NCI-H524 treated with DMSO at 0.1 percent for 48 hours (cell line): ENCODE results near the gene DNAH7.

Experiments used
- DNase-seq: peaks from one replicate; lab custom pipeline; 2025; lab: John Stamatoyannopoulos, UW

DNAH7 gene

DNA sequence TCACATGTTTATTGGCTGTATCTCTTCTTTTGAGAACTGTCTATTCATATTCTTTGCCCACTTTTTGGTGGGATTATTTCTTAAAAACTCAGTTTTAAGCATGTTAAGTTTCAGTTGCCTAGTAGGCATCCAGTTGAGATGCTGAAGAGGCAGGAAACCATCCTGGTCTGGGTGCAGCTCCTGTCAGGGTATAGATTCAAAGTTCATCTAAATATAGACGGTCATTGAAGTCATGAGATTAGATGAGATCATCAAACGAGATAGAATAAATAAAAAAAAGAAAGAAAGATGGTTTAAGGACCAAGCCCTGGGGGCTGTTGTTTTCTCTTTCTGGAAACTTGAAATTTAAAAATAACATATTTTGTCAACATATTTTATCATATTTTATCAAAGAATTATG lies 9.2 kb upstream of the DNAH7 start:
- no peak for DNase-seq

DNA sequence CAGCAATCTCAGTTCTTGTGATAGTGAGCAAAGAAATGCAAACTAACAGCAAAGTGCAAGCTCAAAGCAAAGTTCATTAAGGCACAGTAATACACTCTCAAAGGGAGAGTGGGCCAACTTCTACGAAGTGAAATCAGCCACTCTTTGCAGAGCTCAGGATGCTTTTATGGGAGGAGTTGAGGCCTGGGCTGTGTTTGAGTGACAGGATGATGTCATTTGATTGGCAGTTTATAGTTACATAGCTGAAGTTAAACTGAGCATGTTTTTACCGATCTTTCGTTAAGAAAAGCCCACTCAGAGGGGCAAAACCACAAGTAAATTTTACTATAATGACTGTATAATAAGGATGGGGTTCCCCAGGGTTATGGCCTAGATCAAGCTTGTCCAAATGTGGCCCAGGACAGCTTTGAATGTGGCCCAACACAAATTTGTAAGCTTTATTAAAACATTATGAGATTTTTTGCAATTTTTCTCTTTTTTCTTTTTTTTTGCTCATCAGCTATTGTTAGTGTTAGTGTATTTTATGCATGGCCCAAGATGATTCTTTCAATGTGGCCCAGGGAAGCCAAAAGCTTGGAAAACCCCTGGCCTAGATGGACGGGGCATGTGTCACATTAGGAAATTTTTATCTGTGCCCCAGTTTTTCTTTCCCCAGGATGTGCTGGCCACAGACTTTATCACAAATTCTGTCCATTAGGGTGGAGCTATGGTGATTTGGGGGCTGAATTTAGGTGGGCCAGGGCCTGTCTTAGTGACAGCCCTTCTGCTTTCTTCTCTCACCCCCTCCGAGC lies 8.3 kb upstream of the DNAH7 start:
- DNase-seq: no peak

DNA sequence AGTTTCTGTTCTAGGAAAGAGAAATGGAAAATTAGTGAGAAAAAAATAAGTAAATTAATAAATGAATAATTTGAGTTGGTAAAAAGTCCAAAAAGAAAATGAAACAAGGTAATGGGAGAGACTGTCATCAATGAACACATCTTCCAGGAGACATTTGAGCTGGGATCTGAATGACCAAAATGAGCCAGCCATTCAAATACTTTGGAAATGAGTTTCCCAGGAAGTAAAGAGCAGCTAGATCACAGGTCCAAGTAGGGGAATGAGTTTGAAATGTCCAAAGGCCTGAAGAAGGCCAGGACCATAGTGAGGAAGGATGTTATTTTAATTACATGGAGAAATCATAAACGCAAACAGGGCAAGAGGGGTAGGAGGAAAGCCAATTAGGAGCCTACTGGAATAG lies 6.6 kb upstream of the DNAH7 start:
- DNase-seq: no peak

DNA sequence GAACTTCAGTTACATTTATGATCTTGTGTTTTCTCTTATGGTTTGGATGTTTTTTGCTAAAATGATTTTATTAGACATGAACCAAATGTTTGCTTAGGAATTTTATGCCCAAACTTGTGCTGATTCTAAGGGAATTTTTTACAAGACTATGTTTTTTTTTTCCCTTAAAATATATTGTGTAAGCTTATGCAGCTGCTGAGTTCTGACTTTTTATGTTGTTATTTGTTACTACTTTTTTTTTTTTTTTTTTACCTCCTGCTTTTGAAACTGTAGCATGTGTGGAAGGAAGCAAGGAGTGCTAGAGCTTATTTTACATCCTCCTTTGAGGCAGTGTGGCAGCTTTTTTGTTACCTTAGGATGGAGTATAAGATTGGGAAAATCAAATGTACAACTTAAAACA lies 6.0 kb upstream of the DNAH7 start:
- no peak for DNase-seq

DNA sequence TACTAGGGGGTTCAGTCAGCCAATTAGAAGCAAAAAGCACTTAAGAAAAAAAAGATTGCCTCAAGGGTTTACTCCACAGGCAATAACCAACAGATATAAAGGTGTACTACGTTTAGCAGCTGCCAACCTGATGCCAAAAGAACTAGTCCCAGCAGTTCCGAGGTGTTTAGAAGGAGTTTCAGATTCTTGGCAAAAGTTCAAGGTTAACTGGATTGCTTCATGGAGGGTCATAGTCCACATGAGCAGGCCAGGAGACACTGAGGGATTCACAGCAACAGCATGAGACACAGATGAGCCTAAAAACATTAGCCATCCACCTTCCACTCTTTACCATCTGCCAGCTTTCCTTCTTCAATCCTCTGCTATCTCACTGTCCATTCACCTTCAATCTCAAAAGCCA lies 4.9 kb upstream of the DNAH7 start:
- no peak for DNase-seq

DNA sequence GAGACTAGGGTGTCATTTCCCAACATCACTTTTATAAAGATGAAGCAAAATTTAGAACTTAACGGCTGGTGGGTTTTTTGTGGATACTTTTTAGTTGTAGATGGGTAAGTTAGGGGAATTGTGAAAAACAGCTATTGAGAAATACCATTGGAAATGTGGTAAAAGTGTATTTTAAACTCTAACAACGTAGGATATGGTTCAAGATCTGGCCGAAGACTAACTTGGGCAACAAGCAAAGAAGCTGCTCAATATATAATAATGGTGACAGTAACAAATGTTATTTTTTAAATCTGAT lies 1.6 kb downstream of the DNAH7 start:
- no peak for DNase-seq

DNA sequence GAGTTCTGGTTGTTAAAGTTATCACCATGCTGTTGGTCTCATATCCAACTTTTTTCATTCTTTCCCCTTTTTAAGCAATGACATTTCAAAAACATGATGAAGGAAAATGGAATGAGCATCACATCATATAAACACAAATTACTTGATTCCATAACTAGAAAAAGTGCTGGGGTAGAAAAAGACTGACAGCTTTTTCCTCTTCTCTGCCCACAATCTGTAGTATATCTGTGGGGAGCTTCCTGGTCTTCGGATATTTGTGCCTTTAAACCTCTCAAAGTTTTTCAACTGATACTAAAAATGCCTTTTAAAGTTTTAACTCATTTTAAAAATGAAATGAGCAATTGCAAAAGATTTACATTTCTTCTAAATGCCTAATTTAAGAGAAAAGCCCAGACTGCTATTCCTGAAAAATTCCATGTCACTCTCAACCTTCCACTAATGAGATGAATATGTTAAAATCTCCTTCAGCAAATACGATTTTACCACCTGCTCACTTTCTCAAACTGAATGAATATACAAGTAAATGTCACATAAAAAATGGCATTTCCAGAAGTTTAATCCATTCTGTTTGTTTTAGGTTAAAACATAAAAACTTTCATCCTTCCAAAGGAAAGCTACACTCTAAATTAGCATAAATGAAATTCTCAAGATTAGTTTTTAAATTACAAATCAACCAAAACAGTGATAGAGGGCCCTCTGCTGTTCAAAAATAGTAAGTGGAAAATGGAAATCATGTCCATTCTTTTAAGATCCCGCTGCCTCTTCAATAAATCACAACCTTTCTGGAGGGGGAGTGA lies 2.1 kb downstream of the DNAH7 start:
- no peak for DNase-seq

DNA sequence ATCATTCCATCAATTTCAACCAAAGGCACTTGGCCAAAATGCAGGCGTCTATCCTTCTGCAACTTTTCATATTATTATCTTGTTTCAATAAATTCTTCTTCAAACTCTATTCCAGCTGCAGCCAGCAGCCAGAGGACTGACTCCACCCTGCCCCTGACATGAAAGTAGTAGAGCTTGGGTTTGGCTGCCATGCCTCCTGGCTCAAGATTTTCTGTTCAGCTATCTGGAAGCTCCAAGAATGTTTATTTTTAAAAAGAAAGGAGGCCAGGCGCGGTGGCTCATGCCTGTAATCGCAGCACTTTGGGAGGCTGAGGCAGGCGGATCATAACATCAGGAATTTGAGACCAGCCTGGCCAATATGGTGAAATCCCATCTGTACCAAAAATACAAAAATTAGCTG lies 4.9 kb downstream of the DNAH7 start:
- DNase-seq: no peak

DNA sequence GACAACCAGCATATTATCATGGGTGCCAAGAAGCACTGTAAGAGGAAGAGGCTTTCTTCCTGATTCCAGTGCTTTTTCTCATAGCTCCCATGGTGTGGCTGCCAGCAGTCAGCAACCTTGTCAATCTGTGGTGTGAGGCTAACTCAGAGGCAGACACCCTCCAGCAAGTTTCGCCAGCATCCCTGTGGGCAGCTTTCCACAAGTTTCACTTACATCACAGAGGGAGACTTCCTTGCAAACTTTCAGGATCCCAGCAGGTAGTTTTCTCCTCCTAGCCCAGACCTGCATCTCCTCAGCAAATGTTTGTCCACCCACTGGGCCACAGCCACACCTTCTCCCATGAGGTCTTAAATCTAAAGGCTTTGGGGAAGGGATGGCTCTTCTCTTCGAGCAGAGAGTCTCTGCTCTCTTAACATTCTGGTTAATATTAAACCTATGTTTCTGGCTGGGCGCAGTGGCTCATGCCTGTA lies 9.1 kb downstream of the DNAH7 start:
- DNase-seq: no peak

DNA sequence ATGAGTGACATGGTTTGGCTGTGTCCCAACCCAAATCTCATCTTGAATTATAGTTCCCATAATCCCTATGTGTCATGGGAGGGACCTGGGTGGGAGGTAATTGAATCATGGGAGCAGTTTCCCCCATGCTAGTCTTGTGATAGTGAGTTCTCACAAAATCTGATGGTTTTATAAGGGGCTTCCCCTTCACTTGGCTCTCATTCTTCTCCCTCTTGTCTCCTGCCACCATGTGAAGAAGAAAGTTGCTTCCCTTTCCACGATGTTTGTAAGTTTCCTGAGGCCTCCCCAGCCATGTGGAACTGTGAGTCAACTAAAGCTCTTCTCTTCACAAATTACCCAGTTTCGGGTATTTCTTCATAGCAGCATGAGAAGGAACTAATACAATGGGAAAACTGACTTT lies 14.0 kb downstream of the DNAH7 start:
- no peak for DNase-seq

DNA sequence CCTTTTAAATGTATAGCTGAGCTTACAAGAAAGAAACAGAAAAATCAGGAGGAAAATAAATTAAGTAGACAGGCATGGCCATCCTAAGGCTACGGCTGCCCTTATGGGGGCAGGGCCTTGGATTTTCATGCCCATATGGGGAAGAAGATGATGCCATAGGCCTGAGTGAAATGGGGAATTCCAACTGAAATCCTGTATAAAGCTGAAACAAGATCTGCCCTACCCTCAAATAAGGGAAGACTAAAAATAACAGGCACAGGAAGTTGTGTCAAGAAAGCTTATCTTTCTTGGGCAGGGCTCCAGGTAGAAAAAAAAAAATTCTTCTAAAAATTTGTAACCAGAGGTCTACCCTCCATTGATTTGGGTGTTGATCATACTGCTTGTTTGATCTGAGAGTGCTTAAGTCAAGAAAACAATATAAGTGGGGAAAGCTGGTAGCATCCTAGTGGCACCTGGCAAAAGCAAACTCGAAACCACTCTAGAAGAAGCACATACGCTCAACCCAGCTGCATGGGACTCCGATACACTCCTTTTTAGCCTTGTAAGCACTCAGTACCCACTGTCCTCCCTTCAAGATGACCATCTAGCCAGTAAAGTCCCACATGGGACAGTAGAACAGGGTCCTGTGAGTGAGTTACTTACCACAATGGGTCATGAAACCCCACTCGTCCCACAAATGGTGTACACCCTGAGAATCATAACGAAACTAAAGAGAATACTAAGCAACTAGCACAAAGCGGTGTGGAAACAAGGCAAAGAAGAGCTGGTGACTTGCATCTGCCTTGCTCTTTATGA lies 22.3 kb downstream of the DNAH7 start:
- DNase-seq: no peak

DNA sequence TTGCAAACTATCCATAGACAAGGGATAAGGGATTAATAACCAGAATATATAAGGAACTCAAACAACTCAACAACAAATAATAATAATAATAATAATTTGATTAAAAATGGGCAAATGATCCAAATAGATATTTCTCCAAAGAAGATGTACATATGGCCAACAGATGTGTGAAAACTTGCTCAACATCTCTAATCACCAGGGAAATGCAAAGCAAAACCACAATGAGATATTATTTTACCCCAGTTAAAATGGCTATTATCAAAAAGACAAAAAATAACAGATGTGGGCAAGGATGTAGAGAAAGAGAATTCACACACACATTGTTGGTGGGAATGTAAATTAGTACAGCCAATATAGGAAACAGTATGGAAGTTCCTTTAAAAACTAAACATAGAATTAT lies 26.9 kb downstream of the DNAH7 start:
- no peak for DNase-seq

DNA sequence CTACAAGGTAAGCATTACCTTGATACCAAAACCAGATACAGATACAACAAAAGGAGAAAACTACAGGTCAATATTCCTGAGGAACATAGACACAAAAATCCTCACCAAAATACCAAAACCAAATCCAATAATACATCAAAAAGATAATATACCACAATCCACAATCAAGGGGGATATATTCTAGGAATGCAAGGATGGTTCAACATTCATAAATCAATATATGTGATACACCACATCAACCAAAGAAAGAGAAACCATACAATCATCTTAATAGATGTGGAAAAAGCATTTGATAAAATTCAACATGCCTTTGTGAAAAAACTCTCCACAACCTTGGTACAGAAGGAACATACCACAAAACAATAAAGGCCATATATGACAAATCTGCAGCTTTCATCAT lies 28.4 kb downstream of the DNAH7 start:
- DNase-seq: no peak

DNA sequence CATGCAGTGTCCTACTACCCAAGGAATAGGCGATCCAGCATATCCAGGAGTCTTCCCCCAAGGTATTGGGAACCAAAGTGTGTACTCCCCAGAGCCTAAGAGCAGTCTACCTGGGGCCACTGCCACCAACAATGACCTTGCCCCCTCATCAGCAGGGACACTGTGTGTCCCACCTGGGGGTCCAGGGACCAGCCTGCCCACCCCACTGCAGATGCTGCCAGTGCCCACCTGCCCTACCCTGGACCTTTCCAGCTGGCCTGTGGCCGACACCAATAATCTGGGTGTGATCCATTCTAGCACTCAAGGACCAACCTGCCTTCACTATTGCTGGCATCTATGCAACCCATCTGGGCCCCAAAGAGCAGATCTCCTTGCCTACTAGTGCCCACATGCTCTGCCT lies 32.2 kb downstream of the DNAH7 start:
- no peak for DNase-seq

DNA sequence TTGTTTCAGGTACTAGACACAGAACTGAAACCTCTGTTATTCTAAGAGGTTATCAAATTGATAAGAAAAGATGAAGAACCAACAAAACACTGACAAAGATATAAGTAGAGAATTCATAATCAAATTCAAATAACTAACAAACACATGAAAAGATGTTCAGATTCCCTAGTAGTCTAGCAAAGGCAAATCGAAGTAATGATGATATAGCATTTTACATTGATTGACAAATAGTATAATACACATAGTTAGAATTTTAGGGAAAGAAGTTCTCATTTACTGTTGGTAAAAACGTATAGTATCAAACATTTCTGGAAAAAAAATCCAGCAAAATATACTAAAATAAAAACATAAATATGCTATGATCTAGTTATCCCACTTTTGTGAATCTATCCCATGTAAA lies 50.6 kb downstream of the DNAH7 start:
- DNase-seq: no peak

DNA sequence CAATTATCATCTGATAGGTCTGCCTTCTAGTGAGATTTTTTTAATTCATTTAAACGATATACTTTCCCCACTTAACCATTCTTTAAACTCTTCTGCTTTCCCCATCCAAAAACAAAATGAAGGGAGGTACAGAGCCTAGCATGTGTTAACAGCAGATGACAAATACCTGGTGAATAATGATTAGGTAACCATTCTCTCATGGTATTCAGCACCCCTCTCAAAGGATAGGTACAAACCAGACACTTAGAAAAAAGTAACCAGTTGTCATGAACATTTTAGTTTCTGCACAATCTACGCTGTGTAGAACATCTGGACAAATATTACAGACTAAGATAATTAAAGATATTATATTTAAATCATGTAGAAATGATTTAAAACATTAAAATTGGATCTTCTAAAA lies 56.3 kb downstream of the DNAH7 start:
- DNase-seq: no peak

DNA sequence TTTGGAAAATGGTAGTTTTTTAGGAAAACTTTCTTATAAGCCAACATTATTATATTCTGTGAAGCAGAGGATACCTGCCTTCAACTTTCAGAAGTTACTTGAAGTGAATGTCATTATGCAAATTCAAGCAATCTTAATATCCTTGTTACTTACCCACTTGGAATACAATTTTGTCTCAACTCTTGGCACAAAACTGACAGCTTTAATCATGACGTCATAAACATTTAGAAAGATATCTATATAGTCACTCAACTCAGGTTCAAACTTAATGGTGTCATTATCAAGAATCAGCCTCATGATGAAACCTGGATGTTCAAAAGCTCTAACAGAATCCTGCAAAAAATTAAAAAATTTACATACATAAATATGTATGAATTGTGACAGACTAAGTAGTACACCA lies 68.1 kb downstream of the DNAH7 start:
- no peak for DNase-seq

DNA sequence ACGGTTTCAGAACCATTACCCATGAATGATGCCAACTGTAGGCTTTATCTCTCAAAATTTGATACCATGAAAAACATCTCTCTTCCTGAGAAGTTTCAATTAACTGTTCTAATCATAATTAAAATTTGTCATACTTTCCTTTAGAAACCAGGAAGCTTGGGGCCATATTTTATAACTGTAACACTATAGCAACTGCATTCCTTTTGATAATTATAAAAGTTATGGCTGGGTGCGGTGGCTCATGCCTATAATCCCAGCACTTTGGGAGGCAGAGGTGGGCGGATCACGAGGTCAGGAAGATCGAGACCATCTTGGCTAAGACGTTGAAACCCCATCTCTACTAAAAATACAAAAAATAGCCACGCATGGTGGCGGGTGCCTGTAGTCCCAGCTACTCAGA lies 70.6 kb downstream of the DNAH7 start:
- DNase-seq: no peak

DNA sequence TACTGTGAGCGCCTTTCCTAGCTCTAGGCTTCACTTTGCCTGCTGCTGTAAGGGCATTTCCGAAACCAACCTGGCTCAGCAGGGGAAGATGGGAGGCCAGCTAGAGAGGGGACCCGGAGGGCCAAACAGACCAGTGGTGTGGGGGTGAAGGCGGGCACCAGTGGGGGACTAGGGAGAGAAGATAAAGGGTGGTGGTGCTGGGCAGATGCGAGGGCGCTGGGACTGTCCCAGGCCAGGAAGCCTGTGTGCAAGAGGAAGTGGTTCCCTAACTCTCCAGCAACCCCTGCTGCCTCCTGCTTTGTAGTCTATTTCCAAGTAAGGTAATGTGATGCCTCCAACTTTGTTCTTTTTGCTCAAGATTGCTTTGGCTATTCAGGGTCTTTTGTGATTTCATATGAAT lies 73.1 kb downstream of the DNAH7 start:
- no peak for DNase-seq

DNA sequence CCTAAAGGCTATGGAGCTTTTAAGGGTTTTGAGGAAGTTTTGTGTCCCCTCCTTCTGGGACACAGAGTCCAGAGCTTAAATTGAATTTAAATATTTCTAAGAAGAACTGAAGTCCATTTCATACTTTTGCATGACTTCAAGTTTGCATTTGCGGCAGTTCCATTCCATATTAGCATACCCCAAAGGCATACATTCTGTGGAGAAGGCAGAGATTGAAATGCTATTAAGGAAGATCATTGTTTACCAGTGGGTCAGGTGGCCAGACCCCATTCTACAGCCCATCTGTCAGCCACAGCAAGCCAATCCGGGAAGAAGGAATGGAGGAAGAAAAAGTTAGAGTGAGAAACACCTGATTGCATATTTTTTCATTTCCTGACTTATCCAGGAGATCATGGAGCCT lies 75.0 kb downstream of the DNAH7 start:
- no peak for DNase-seq

DNA sequence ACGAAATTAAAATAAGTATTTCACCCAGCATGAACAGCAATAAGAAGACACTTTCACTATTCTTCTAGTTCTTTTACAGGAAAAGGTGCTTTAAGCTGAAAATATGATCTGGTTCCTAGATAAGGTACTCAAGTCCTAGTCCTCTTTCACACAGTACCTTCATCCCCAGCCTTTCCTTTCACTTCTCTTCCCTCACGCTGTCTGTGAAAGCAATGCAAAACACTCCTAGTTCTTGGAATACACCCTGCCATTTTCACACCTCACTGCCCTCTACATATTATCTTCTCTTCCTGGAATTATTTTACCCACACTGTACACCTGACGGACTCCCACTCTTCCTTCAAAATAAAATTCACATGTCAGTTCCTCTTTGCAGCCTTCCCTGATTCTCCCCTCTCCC lies 82.9 kb downstream of the DNAH7 start:
- no peak for DNase-seq

DNA sequence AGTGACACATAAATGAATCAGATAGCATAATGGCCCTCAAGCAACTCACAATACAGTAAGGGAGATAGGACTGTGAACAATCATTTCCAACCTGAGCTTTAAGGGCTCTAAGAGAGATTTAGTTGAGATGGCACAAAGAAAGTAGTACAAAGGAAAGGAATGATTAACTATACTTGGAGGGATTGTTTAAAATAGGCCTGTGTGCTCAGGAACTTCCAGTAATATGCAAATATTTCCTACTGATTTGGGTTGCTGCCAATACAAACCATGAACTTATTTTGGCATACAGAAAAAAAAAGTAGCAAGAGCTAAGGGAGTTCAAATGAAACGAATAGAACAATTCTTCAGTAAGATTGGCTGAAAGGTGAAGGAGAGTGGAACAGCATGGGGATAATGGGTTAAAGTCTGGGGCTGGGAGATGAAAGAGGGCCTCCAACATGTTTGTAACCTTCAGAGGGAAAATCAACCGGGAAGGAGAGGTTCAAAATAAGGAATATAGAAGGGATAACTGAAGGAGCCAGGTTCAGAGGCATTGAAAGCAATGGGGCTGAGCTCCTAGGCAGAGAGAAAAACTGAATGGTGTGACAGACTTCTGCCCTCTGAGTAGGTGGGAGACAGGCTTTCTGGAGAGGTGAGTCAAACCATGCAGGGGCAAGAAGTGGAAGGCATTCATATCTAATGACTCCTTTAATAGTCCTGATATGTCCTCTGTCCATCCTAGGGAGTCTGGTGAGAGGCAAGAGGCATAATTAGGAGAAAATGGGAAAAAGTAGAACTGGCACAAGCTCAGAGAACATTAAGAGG lies 83.5 kb downstream of the DNAH7 start:
- DNase-seq: no peak
